HG02798 (cell line): ENCODE data around the gene CYP39A1.
"Not testable (repeated sequence)": the region's sequence is repeated elsewhere in the genome, so short reads cannot be mapped to it uniquely, and the experiment has no call there.

Experiments
- ATAC-seq: cut with Tn5 transposase; IDR thresholded peaks from one replicate; pipeline ENCODE4 v1.9.1; 2021; ENCODE audit warnings: mild to moderate bottlenecking; ENCODE audit not compliant: unreplicated experiment, poor library complexity

The CYP39A1 gene

DNA sequence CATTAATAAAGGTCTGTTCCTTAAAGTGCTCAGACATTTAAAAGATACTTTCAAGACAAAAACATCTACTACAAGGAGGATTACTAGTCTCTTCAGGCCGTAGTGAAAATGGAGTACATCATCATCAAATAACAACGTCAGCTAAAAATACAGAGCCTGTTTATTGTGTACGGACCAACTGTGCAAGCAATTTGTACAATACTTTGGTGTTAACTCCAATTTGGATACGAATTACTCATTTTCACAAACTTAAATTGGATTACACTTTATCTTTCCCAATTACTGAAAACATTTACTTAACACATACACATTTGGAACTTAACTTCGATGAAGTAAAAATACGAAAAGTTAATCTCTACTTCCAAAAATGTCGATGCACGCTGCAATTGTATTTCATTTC is 802 bp downstream of the CYP39A1 start:
- ATAC-seq = no peak

DNA sequence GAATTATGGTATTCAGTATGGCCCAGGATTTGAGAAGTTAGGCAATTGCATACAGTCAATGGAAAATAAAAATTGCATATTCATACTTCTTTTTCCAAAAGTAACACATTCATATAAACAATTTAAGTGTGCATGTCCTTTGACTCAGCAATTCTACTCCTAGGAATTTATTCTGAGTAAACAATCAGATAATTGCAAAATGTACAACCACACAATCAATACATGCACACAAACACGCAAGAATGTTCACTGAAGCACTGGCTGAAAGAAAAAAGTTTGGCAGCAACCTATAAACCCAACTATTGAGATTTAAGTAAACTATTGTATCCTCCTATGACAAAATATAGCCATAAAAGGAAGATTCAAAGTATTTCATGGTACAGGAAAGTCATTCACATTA is 1.6 kb downstream of the CYP39A1 start:
- no peak for ATAC-seq

DNA sequence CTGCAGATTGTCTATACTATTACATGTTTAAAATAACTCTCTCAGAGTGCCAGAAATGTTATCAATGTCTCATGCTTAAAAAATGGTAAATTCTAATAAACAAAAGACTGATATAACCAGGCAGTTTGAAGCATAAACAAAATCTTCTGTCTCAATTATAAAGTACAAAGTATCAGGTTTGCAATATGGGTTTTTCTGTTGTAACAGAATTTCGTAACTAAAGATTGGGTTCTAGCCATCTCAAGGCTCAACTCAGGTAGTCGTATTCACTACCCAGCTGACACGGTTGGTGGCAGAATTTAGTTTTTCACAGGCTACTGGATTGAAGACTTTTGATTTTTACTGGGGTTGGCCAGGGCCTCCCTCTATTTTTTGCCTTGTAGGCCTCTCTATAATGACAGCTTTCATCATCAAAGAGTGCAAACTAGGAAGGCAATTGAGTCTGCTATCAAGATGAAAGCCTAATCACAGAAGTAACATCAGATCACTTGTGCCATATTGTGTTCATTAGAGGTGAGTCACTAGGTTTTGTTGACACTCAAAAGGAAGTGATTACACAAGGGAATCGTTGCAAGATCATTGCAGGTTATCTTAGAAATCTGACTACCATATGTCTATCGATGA is 3.6 kb downstream of the CYP39A1 start:
- ATAC-seq = no peak

DNA sequence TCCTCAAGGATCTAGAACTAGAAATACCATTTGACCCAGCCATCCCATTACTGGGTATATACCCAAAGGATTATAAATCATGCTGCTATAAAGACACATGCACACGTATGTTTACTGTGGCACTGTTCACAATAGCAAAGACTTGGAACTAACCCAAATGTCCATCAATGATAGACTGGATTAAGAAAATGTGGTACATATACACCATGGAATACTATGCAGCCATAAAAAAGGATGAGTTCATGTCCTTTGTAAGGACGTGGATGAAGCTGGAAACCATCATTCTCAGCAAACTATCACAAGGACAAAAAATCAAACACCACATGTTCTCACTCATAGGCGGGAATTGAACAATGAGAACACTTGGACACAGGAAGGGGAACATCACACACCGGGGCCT is 4.5 kb downstream of the CYP39A1 start:
- not testable (repeated sequence) for ATAC-seq

DNA sequence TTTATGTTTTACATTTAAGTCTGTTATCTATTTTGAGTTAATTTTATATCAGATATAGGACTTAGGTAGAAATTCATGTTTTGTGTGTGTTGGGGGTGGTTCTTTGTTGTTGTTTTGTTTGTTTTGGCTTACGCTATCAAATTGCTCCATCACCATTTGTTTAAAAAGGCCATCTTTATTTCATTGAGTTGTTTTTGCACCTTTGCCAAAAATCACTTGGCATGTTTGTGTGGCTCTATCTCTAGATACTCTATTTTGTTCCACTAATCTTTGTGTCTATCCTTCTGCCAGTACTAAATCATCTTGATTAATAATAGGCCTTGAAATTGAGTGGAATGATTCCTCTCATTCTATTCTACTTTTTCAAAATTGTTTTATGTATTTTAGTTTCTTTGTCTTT is 7.4 kb downstream of the CYP39A1 start:
- ATAC-seq = no peak

DNA sequence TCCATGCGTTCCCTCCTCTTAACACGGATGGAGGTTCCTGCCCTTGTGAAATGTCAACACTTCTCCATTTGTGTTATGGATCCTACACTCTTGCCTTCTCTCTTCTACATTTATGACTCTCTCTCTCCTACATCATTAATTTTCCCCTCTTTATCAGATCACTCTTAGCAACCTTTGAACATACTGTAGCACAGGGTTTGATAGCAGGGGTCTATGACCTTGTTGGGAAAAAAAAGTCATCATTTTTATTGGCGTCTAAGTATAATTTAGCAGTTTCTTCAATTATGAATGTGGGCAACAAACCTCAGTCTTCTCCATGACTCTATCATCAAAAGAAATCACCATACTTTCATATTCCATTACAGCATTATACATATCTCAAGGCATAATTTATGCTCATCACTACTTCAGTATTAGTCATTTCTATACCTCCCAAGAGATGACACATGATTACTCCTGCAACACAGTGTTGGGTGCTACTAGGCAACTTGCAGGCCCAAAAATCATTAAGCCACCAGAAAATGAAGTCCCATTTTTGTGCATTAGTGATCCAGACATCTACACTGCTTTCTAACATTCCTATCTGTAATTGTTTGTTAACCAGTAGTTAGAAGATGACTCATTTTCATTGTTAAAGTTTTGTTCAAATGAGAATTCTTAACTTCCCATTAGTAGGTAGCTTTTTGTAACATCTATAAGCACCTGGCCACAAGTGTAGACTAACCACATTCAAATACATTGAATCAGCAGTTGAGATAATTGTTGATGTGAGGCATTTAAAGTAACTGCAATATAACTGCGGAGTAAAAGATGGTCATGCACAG is 9.5 kb downstream of the CYP39A1 start:
- no peak for ATAC-seq

DNA sequence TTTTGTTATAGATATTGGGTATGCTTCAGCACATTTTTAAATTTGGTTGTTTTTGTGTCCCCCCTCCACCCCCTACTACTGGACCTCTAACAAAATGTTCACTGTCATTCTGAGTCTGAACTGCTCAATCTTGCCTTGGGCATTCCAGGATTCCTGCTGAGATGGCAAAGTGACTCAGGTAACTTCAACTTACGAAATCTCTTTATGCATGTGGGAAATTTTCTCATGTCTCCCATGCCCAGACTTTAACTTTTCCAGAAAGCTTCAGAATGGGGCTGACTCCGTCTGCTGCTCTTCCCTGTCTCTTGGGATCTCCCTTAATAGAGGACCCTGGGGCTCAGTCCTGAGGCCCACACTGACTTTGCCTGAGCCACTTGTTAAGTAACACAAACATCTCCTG is 14.0 kb downstream of the CYP39A1 start:
- no peak for ATAC-seq

DNA sequence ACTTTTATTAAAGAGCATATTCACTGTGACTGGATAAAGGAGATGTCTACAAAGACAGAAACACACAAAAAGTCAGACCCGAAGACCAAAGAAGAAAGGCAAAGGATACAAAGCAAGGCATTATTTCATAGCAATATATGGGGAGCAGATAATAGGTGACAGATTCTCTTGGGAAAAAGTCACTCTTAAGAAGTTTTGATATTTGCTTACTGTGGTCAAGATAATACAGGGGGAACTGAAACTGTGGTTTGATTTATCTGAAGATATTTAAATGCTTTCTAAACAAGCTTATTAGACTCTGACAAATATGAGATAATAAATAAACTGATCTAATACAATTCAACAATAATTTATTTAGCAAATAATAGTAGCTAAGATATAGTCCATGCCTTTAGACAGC is 14.7 kb downstream of the CYP39A1 start:
- no peak for ATAC-seq

DNA sequence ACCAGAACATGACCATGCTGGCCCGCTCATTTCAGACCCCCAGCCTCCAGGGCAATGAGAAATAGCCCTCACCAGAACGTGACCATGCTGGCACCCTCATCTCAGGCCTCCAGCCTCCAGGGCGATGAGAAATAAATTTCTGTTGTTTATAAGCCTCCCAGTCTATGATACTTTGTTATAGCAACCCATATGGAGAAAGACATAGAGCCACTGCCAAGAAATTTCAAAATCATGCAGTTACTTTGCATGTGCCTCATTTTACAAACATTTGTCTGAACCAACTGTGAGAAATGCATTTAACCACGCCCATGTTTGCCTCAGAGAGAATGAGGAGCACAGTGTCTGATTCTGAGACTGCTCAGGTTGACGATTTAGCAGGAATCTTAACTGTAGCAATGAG is 15.5 kb downstream of the CYP39A1 start:
- no peak for ATAC-seq

DNA sequence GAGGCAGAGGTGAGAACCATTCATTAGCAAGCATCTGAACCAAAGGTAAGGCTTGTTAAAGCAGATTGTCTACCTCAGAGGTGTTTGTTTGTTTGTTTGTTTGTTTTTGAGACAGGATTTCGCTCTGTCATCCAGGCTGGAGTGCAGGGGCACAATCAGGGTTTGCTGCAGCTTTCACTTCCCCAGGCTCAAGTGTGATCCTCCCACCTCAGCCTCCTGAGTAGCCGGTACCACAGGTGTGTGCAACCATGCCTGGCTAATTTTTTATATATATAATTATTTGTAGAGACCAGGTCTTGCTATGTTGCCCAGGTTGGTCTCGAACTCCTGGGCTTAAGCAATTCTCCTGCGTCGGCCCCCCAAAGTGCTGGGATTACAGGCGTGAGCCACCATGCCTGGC is 17.2 kb downstream of the CYP39A1 start:
- ATAC-seq = no peak

DNA sequence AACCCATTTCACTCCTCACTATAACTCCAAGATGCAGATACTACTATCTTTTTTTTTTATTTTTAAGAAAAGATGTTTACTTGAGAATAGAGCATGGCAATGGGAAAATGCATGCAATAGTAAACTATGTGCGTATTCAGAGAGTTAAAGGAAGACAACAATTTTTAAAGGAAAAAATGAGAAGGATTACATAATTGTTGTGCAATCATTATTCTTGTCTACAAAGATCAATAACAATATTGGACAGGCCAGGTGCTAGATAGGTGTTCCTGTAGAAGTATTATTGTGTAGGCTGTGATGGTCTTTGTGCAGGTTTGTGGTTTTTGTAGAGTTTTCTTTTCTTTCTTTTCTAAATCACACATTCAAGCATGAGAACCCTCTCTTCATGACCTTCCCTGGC is 20.6 kb downstream of the CYP39A1 start:
- ATAC-seq = no peak

DNA sequence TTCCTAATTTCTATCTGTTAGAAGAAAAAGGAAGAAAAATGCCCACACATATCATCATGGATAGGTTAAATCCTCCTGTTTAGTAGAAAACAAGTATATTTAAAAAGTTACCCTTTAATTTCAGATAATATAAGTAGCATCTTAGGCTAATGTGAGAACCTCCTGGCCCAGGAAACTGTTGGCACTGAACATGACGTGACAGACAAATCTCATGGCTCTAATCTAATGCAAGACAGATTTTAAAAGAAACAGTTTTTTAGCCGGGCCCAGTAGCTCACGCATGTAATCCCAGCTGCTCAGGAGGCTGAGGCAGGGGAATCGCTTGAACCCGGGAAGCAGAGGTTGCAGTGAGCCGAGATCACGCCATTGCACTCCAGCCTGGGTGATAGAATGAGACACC is 22.9 kb downstream of the CYP39A1 start:
- no peak for ATAC-seq

DNA sequence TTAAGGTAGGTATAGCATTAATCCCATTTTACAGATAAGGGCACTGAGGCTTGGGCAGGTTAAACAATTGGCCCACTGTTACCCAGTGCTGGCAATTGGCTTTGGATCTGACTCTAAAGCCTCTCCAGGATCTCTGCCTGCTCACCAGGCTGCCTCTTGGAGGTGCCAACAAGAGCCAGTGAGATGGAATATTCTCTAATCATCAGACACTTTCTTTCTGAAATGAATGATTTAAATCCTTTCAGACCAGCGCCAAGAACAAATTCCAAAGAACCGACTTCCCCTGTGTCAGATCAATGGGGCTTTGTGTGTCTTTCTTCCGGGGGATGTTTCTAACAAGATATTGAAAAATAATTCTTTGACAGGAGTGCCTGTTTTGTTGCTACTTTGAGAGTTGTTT is 23.6 kb downstream of the CYP39A1 start:
- no peak for ATAC-seq

DNA sequence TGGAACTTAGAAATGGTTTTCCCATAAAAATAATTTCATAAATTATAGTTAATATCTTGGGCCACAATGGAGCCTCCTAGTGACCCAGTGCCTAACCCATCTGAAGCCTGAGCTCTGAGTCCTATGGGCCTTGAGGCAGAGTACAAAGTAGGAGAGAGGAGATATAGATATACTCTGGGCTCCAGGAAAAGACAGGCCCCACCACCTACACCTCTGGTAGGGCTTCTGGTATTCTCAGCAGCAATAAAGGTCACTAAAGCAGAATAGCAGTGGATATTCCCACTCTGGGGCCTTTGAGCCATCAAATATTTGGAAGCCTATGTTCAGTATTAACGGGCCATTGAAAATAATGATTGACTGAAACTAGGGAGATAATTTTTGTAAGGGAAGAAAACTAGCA is 24.1 kb downstream of the CYP39A1 start:
- ATAC-seq = no peak

DNA sequence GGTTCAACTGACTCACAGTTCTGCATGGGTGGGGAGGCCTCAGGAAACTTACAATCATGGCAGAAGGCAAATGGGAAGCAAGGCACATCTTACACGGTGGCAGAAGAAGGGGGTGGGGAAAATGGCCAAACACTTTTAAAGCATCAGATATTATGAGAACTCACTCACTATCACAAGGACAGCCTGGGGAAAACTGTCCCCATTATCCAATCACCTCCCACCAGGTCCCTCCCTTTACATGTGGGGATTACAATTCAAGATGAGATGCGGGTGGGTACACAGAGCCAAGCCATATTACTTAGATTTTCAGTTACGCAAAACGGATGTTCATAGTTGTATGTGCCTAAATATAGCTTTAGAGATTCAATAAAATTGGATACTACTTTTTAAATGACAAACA is 25.6 kb downstream of the CYP39A1 start:
- no peak for ATAC-seq

DNA sequence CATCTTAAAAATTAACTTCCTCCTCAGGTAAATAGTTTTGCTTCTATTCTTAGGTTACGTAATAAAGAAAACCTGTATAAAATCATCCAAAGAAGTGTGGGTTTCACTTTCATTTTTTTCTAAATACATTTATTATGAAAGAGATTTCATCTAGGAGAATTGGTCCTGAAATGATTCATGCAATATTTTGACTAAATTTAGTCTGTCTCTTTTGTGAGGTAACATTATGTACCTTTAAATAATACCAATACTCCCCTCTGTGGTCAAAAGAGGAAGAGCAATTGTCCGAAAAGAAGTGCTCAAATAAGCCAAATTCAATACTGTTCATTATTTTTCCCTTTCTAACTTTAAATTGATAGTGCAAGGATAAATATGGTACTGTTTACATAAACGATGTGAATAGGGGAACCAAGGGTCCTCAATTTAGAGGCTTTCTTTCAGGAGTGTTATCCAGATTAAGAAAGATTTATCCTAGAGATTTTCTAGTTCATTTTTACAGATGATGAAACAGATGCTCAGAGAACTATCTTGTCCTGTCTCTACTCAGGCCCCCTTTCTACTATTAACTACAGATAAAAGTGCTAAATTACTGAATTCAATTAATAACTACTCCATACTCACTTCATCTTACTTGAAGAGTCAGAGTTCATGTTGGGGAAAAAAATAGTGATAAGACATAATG is 26.2 kb downstream of the CYP39A1 start:
- ATAC-seq = peak; percentile 79

DNA sequence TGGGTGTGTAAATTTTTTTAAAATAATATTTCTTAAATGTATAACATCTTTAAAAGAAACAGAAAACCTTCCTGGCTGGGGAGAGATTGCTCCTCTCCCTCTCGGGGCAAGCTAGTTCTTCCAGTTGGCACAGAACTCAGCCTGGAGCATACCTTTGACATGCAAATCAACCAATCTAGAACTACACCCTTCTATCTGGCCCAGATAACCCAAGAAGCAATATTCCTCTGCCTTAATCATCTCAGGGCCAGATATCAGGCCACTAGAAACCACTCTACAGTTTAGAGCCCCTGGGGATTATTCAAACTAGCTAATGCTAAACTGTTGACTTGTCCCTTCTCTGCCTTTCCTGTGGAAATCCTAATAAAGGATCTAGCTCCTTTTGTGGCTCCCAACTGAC is 33.9 kb downstream of the CYP39A1 start:
- ATAC-seq = no peak

DNA sequence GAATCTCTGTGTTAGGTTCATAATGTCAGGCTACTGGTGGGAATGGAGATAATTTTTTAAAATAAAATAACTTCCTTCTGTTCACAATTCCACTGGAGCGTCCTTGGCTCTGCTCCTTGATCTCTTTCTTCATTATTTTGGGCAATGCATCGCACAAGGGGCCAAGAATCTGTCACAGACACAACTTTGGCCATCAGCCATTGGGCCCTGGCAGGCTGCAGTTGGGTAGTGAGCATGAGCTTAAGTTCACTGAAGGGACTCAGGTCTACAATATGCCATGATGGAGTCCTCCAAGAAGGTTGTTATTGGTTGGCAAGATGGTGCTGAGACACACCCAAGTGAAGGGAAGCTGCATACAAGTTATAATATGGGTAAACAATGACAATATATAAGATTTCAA is 40.0 kb downstream of the CYP39A1 start:
- no peak for ATAC-seq

DNA sequence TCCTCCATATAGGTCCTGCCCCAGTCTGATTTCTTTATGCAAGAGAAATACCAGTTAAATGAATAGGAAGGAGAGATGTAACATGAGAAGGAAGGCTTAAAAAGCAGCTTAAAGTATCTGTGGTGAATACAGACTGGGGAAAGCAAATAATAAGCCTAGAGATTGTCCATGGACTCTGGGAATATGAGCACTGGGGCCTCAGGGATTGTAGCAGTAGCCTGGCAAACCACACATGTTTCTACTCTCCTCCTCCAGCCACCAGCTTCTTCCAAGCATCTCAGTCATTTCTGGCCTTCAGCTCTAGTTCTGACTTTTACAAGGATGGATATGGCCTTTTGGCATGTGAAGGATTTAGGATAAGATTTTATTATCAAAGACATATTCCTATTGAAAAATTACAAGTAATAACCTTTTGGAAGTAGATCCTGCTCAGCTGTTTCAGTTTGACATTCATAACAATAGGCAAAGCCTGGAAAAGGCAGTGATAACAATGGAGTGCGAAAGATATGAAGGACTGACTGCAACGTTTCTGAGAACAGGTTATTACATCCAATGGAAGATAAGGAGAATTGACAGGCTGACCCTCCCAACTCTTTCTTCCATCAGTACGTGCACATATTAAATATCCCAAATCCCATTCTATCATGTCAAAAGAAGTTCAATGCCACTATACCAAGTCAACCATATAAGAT is 41.6 kb downstream of the CYP39A1 start:
- no peak for ATAC-seq

DNA sequence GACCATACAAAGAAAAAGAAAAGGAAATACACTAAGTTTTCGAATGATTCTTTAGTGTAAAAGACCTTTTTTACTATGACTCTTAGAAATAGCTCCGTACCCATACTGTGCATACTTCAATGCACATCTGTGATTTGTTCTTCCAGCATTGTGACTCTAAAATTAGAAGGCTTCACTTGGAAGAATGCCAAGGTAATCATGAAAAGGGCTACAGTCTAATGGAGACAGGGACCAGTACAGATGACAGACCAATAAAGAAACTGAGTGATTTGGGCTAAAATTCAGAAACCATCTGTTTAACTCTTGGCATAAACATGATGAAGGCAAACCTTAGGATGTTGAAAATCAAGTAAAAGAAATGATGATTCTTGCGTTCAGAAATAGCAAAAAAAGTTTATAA is 46.3 kb downstream of the CYP39A1 start:
- ATAC-seq = no peak
